Measurements from ENCODE around the gene ARFGAP1.

The ARFGAP1 gene

GRCh38 chr20:63293871-63294535, 21.4 kb downstream of the ARFGAP1 start:
- H3K4me1 ChIP-seq (ENCODE audit: control insufficient read depth, insufficient read depth, low read length) = peaks cover 6% of the 10 kb centered on the region
- no peak overlapping the region for H3K4me3 ChIP-seq (ENCODE audit: low read length in 2 of 2)
- H3K9ac ChIP-seq (ENCODE audit: low read length in 2 of 2) = no peak overlapping the region
- no peaks in the 10 kb centered on the region for H3K36me3 ChIP-seq (ENCODE audit: control insufficient read depth in 2 of 2, insufficient read depth in 2 of 2, low read length in 2 of 2)
- H3K27me3 ChIP-seq (ENCODE audit: control insufficient read depth in 1 of 2, insufficient read depth in 2 of 2, low read length in 2 of 2) = peaks cover 25 to 28% of the 10 kb centered on the region in 2 donors
- no peaks in the 10 kb centered on the region for H3K9me3 ChIP-seq (ENCODE audit: control insufficient read depth in 2 of 2, low read length in 2 of 2)
- H3K27ac ChIP-seq (ENCODE audit: low read length) = no peak overlapping the region

- H3K36me3 ChIP-seq (ENCODE audit: control insufficient read depth in 2 of 2, insufficient read depth in 2 of 2, low read length in 2 of 2) = no peaks in the 10 kb centered on the region
- H3K27ac ChIP-seq (ENCODE audit: low read length) = no peak overlapping the region
- peaks cover 25 to 32% of the 10 kb centered on the region in 2 donors for H3K27me3 ChIP-seq (ENCODE audit: control insufficient read depth in 1 of 2, insufficient read depth in 2 of 2, low read length in 2 of 2)
- H3K4me1 ChIP-seq (ENCODE audit: control insufficient read depth, insufficient read depth, low read length) = peaks cover 6% of the 10 kb centered on the region
- no peak overlapping the region for H3K9ac ChIP-seq (ENCODE audit: low read length in 2 of 2)
- H3K4me3 ChIP-seq (ENCODE audit: low read length in 2 of 2) = no peak overlapping the region
- H3K9me3 ChIP-seq (ENCODE audit: control insufficient read depth in 2 of 2, low read length in 2 of 2) = no peaks in the 10 kb centered on the region
These were observed 21.9 kb downstream of the ARFGAP1 start for GRCh38 chr20:63294536-63294900.

GRCh38 chr20:63295018-63295417, 22.4 kb downstream of the ARFGAP1 start:
- Histone ChIP-seq H3K4me3 (ENCODE audit: low read length in 2 of 2) (no peak overlapping the region), H3K27me3 (ENCODE audit: control insufficient read depth in 1 of 2, insufficient read depth in 2 of 2, low read length in 2 of 2) (peaks cover 25 to 32% of the 10 kb centered on the region in 2 donors), H3K27ac (ENCODE audit: low read length) (no peak overlapping the region), H3K9ac (ENCODE audit: low read length in 2 of 2) (no peak overlapping the region), H3K36me3 (ENCODE audit: control insufficient read depth in 2 of 2, insufficient read depth in 2 of 2, low read length in 2 of 2) (no peaks in the 10 kb centered on the region), H3K4me1 (ENCODE audit: control insufficient read depth, insufficient read depth, low read length) (peaks cover 6% of the 10 kb centered on the region), H3K9me3 (ENCODE audit: control insufficient read depth in 2 of 2, low read length in 2 of 2) (no peaks in the 10 kb centered on the region)

GRCh38 chr20:63295422-63295821, 22.8 kb downstream of the ARFGAP1 start:
- Histone ChIP-seq H3K27ac (ENCODE audit: low read length) (no peak overlapping the region), H3K27me3 (ENCODE audit: control insufficient read depth in 1 of 2, insufficient read depth in 2 of 2, low read length in 2 of 2) (peaks cover 25 to 32% of the 10 kb centered on the region in 2 donors), H3K36me3 (ENCODE audit: control insufficient read depth in 2 of 2, insufficient read depth in 2 of 2, low read length in 2 of 2) (no peaks in the 10 kb centered on the region), H3K9me3 (ENCODE audit: control insufficient read depth in 2 of 2, low read length in 2 of 2) (no peaks in the 10 kb centered on the region), H3K9ac (ENCODE audit: low read length in 2 of 2) (no peak overlapping the region), H3K4me1 (ENCODE audit: control insufficient read depth, insufficient read depth, low read length) (peaks cover 6% of the 10 kb centered on the region), H3K4me3 (ENCODE audit: low read length in 2 of 2) (no peak overlapping the region)

GRCh38 chr20:63295846-63296245, 23.2 kb downstream of the ARFGAP1 start:
- H3K36me3 ChIP-seq (ENCODE audit: control insufficient read depth in 2 of 2, insufficient read depth in 2 of 2, low read length in 2 of 2) = no peaks in the 10 kb centered on the region
- peaks cover 6% of the 10 kb centered on the region for H3K4me1 ChIP-seq (ENCODE audit: control insufficient read depth, insufficient read depth, low read length)
- no peak overlapping the region for H3K9ac ChIP-seq (ENCODE audit: low read length in 2 of 2)
- no peaks in the 10 kb centered on the region for H3K9me3 ChIP-seq (ENCODE audit: control insufficient read depth in 2 of 2, low read length in 2 of 2)
- no peak overlapping the region for H3K27ac ChIP-seq (ENCODE audit: low read length)
- H3K4me3 ChIP-seq (ENCODE audit: low read length in 2 of 2) = no peak overlapping the region
- peaks cover 25 to 32% of the 10 kb centered on the region in 2 donors for H3K27me3 ChIP-seq (ENCODE audit: control insufficient read depth in 1 of 2, insufficient read depth in 2 of 2, low read length in 2 of 2)

- H3K36me3 ChIP-seq (ENCODE audit: control insufficient read depth in 2 of 2, insufficient read depth in 2 of 2, low read length in 2 of 2) = no peaks in the 10 kb centered on the region
These were observed 24.1 kb downstream of the ARFGAP1 start for GRCh38 chr20:63296531-63297299.

GRCh38 chr20:63297371-63297781, 24.8 kb downstream of the ARFGAP1 start:
- Histone ChIP-seq H3K36me3 (ENCODE audit: control insufficient read depth in 2 of 2, insufficient read depth in 2 of 2, low read length in 2 of 2) (no peaks in the 10 kb centered on the region), H3K4me1 (ENCODE audit: control insufficient read depth, insufficient read depth, low read length) (no peaks in the 10 kb centered on the region), H3K9ac (ENCODE audit: low read length in 2 of 2) (no peak overlapping the region), H3K9me3 (ENCODE audit: control insufficient read depth in 2 of 2, low read length in 2 of 2) (no peaks in the 10 kb centered on the region), H3K27me3 (ENCODE audit: control insufficient read depth in 1 of 2, insufficient read depth in 2 of 2, low read length in 2 of 2) (peaks cover 28 to 32% of the 10 kb centered on the region in 2 donors), H3K27ac (ENCODE audit: low read length) (no peak overlapping the region), H3K4me3 (ENCODE audit: low read length in 2 of 2) (no peak overlapping the region)

More at GRCh38 chr20:63296531-63297299, 24.1 kb downstream of the ARFGAP1 start:
- Histone ChIP-seq H3K4me3 (ENCODE audit: low read length in 2 of 2) (no peak overlapping the region), H3K4me1 (ENCODE audit: control insufficient read depth, insufficient read depth, low read length) (no peaks in the 10 kb centered on the region), H3K9me3 (ENCODE audit: control insufficient read depth in 2 of 2, low read length in 2 of 2) (no peaks in the 10 kb centered on the region), H3K27me3 (ENCODE audit: control insufficient read depth in 1 of 2, insufficient read depth in 2 of 2, low read length in 2 of 2) (peaks cover 28 to 32% of the 10 kb centered on the region in 2 donors), H3K27ac (ENCODE audit: low read length) (no peak overlapping the region), H3K9ac (ENCODE audit: low read length in 2 of 2) (no peak overlapping the region)

- peaks cover 28 to 32% of the 10 kb centered on the region in 2 donors for H3K27me3 ChIP-seq (ENCODE audit: control insufficient read depth in 1 of 2, insufficient read depth in 2 of 2, low read length in 2 of 2)
These were observed 25.4 kb downstream of the ARFGAP1 start for GRCh38 chr20:63297796-63298572.

GRCh38 chr20:63298731-63299312, 26.2 kb downstream of the ARFGAP1 start:
- Histone ChIP-seq H3K9ac (ENCODE audit: low read length in 2 of 2) (no peak overlapping the region), H3K27ac (ENCODE audit: low read length) (no peak overlapping the region), H3K4me1 (ENCODE audit: control insufficient read depth, insufficient read depth, low read length) (no peaks in the 10 kb centered on the region), H3K4me3 (ENCODE audit: low read length in 2 of 2) (no peak overlapping the region), H3K9me3 (ENCODE audit: control insufficient read depth in 2 of 2, low read length in 2 of 2) (no peaks in the 10 kb centered on the region), H3K36me3 (ENCODE audit: control insufficient read depth in 2 of 2, insufficient read depth in 2 of 2, low read length in 2 of 2) (no peaks in the 10 kb centered on the region), H3K27me3 (ENCODE audit: control insufficient read depth in 1 of 2, insufficient read depth in 2 of 2, low read length in 2 of 2) (peaks cover 28 to 32% of the 10 kb centered on the region in 2 donors)

More at GRCh38 chr20:63297796-63298572, 25.4 kb downstream of the ARFGAP1 start:
- no peak overlapping the region for H3K4me3 ChIP-seq (ENCODE audit: low read length in 2 of 2)
- H3K27ac ChIP-seq (ENCODE audit: low read length) = no peak overlapping the region
- H3K9me3 ChIP-seq (ENCODE audit: control insufficient read depth in 2 of 2, low read length in 2 of 2) = no peaks in the 10 kb centered on the region
- no peaks in the 10 kb centered on the region for H3K4me1 ChIP-seq (ENCODE audit: control insufficient read depth, insufficient read depth, low read length)
- H3K36me3 ChIP-seq (ENCODE audit: control insufficient read depth in 2 of 2, insufficient read depth in 2 of 2, low read length in 2 of 2) = no peaks in the 10 kb centered on the region
- no peak overlapping the region for H3K9ac ChIP-seq (ENCODE audit: low read length in 2 of 2)

GRCh38 chr20:63301671-63302070, 29.1 kb downstream of the ARFGAP1 start:
- Histone ChIP-seq H3K9ac (ENCODE audit: low read length in 2 of 2) (no peak overlapping the region), H3K4me3 (ENCODE audit: low read length in 2 of 2) (no peak overlapping the region), H3K36me3 (ENCODE audit: control insufficient read depth in 2 of 2, insufficient read depth in 2 of 2, low read length in 2 of 2) (no peaks in the 10 kb centered on the region), H3K27me3 (ENCODE audit: control insufficient read depth in 1 of 2, insufficient read depth in 2 of 2, low read length in 2 of 2) (peaks cover 25 to 31% of the 10 kb centered on the region in 2 donors), H3K27ac (ENCODE audit: low read length) (no peak overlapping the region), H3K9me3 (ENCODE audit: control insufficient read depth in 2 of 2, low read length in 2 of 2) (no peaks in the 10 kb centered on the region), H3K4me1 (ENCODE audit: control insufficient read depth, insufficient read depth, low read length) (no peaks in the 10 kb centered on the region)
